ENCODE data around the gene ZNF573.

The ZNF573 gene

DNA sequence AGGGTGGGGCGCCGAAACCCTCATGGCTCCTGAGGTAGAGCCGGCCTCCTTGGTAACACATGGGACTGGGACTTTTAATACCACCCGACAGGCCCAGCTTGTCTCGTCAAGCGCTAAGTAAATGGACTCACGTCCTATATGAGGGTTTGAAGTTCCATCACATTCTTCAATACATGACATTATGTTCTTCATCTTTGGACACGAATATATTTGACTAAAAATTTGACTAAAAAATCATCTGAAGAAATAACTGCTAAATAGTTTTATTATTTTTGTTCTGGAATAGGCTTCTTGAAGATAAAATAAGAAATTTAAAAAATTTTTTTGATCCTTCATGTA is 59.5 kb downstream of the ZNF573 start:
- peak overlapping the region; percentile 93 for H3K4me3 ChIP-seq (replicated peaks; ENCODE audit: low read depth, low read length)
- TF ChIP-seq, protein P1, sequence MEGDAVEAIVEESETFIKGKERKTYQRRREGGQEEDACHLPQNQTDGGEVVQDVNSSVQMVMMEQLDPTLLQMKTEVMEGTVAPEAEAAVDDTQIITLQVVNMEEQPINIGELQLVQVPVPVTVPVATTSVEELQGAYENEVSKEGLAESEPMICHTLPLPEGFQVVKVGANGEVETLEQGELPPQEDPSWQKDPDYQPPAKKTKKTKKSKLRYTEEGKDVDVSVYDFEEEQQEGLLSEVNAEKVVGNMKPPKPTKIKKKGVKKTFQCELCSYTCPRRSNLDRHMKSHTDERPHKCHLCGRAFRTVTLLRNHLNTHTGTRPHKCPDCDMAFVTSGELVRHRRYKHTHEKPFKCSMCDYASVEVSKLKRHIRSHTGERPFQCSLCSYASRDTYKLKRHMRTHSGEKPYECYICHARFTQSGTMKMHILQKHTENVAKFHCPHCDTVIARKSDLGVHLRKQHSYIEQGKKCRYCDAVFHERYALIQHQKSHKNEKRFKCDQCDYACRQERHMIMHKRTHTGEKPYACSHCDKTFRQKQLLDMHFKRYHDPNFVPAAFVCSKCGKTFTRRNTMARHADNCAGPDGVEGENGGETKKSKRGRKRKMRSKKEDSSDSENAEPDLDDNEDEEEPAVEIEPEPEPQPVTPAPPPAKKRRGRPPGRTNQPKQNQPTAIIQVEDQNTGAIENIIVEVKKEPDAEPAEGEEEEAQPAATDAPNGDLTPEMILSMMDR (IDR thresholded peaks at IDR 0.05; ENCODE audit: low read length, missing control alignments), result no peak
- no peak for DNase-seq (ENCODE audit: low read depth)

DNA sequence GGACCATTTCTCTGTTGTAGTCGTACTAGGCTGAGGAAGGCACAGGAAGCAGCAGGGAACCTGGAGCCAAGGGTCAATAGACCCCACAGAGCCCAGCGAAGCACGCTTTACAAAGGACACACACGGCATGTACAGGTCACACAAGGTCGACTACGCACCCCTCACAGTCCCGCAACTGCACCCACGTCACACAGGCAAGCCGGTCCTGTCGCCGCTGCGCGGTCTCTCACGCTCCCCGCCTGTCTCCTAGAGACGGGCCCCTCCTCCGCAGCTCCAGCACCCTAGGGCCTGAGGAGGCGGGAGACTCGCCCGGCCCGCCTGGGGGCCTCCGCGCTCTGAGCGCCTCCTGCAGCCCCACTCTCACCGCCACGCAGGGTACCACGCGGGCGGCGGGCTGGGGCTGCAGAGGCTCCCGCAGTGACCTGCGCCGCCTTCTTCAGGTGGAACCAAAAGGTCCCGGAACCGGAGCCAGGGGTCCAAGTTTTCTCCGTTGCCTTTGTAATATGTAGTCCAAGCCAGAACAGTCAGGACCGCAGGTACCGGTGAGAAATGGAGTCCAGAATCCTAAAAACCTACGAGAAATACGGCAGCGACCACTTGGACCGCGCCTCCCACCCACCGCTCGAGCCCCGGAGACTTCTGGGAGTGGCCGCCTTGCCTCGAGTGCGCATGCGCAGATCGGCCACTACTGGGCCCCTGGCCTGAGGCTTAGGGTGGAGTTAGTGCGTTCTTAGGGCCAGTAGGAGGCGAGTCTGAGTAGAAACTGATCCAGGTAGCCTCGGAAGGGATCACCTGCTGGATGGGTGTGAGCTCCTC is 60.1 kb downstream of the ZNF573 start, which contains the start of gene ZNF607:
ZNF607 (minus strand) TSS at position 651 of the 816 bp plus-strand sequence. CDS start 8,143 bp downstream, outside the sequence.
- peak within 1 kb of the TSS; percentile 93 for H3K4me3 ChIP-seq (replicated peaks; ENCODE audit: low read depth, low read length)
- TF ChIP-seq, protein P1 (IDR thresholded peaks at IDR 0.05; ENCODE audit: low read length, missing control alignments), result peak; percentile 68
- DNase-seq (ENCODE audit: low read depth), result peak; percentile 94

DNA sequence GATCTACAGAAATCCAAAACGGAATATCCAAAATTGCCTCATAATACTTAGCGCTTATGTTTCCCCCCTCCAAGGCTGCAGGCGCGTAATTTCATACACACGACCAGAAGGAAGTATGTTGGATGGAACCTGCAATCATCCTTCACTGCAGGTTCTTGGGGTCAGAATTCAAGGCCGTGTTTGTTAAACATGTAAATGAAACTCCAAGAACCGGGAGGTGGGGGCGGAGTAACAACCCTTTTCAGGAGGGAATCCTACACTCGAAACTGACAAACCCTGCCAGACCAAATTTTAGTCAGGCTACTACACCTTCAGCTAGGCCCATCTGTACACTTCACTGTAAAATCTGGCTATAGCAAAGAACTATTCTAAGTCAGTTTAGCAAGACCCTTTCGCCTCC is 61.1 kb downstream of the ZNF573 start:
- no peak for DNase-seq (ENCODE audit: low read depth)
- H3K4me3 ChIP-seq (replicated peaks; ENCODE audit: low read depth, low read length), result peak overlapping the region; percentile 93
- TF ChIP-seq, protein P1 (IDR thresholded peaks at IDR 0.05; ENCODE audit: low read length, missing control alignments), result no peak

DNA sequence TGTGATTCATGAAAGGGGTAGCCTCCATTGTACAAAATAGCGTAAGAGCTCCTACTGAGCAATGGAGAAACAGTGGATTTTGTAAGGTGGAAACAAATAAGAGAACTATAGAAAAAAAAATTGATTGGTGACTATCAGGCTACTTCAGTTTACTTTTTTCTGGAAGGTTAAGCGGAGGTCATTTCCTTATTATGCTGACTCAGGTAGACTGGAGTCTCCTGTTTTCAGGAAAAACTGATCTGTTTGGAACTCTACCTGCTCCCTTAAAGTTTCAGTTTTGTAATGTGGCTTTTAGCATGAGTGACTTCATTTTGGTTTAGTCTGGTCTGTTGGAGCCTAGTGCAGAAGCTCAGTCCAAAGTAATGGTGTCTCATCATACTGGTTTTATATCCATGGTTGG is 63.2 kb downstream of the ZNF573 start:
- TF ChIP-seq, protein P1 (IDR thresholded peaks at IDR 0.05; ENCODE audit: low read length, missing control alignments), result no peak
- H3K4me3 ChIP-seq (replicated peaks; ENCODE audit: low read depth, low read length), result no peak overlapping the region
- no peak for DNase-seq (ENCODE audit: low read depth)

DNA sequence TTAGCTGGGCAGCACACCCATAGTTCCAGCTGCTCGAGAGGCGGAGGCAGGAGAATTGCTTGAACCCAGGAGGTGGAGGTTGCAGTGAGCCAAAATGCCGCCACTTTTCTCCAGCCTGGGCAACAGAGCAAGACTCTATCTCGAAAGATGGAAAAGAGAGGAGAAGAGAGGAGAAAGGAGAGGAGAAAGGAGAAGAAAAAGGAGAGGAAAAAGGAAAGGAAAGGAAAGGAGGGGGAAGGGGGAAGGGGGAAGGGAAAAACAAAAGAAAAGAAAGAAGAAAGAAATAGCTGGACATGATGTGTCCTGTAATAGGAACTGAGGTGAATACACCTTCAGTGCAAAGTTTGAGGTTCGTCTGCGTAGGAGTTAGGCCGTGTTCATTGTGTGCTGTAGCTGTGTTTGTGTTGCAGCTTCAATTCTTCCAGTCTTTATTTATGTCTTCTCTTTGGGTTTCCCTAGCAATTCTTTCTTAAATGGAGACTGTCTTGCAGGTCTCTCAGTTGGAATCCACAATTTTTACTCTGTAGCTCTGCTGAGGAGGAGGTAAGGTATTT is 73.3 kb downstream of the ZNF573 start:
- no peak for DNase-seq (ENCODE audit: low read depth)
- TF ChIP-seq, protein P1 (IDR thresholded peaks at IDR 0.05; ENCODE audit: low read length, missing control alignments), result no peak
- no peak overlapping the region for H3K4me3 ChIP-seq (replicated peaks; ENCODE audit: low read depth, low read length)

DNA sequence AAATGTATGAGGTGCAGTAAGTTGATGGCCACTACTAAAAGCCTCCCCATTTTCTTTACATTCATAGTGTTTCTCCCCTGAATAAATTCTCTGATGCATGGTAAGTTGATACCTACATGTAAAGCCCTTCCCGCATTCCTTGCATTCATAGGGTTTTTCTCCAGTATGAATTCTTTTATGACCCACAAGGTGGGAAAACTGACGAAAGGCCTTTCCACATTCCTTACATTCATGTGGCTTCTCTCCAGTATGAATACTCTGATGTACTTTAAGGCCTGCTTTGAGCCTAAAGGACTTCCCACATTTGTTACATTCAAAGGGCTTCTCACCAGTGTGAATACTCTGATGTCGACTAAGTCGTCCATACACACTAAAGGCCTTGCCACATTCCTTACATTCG is 80.3 kb downstream of the ZNF573 start:
- TF ChIP-seq, protein P1 (IDR thresholded peaks at IDR 0.05; ENCODE audit: low read length, missing control alignments), result no peak
- no peak for DNase-seq (ENCODE audit: low read depth)
- no peak overlapping the region for H3K4me3 ChIP-seq (replicated peaks; ENCODE audit: low read depth, low read length)
